Measurements from ENCODE around the gene LDLRAD4.
A peak's percentile ranks its signal among the peaks of the same experiment; 100 is the strongest.
"Not testable (repeated sequence)": the region's sequence is repeated elsewhere in the genome, so short reads cannot be mapped to it uniquely, and the experiment has no call there.

Gene LDLRAD4

GRCh38 chr18:13587477-13587876 is 368.9 kb downstream of the LDLRAD4 start:
- no peak for DNase-seq

GRCh38 chr18:13587937-13588336 is 369.4 kb downstream of the LDLRAD4 start:
- no peak for DNase-seq

GRCh38 chr18:13589316-13589715 is 370.8 kb downstream of the LDLRAD4 start:
- no peak for DNase-seq

- no peak for DNase-seq
These were observed 371.4 kb downstream of the LDLRAD4 start for GRCh38 chr18:13589943-13590342.

- DNase-seq: no peak
These were observed 373.7 kb downstream of the LDLRAD4 start for GRCh38 chr18:13592246-13592645.

GRCh38 chr18:13594551-13594950 is 376.0 kb downstream of the LDLRAD4 start:
- DNase-seq: no peak

- no peak for DNase-seq
These were observed 378.5 kb downstream of the LDLRAD4 start for GRCh38 chr18:13597068-13597467.

- no peak for DNase-seq
These were observed 380.0 kb downstream of the LDLRAD4 start for GRCh38 chr18:13598591-13598990.

DNA sequence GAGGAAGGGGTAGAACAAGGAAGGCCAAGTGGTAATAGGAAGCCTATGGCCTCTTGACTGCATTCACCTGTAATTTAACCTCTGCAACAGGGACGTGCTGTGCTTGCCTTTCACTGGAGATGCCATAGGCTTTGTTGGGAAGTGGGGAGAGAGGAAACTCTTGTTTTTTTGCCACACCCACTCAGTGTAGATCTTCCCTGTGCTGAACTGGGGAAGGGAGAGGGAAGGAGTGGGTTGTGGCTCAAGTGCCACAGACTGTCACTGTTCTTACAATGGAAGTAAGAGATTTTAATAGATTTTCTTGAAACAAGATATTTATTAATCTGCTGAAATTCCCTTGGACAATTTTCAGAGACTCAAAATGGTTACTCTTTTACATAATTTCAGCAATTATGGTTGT is 380.5 kb downstream of the LDLRAD4 start:
- DNase-seq: no peak

DNA sequence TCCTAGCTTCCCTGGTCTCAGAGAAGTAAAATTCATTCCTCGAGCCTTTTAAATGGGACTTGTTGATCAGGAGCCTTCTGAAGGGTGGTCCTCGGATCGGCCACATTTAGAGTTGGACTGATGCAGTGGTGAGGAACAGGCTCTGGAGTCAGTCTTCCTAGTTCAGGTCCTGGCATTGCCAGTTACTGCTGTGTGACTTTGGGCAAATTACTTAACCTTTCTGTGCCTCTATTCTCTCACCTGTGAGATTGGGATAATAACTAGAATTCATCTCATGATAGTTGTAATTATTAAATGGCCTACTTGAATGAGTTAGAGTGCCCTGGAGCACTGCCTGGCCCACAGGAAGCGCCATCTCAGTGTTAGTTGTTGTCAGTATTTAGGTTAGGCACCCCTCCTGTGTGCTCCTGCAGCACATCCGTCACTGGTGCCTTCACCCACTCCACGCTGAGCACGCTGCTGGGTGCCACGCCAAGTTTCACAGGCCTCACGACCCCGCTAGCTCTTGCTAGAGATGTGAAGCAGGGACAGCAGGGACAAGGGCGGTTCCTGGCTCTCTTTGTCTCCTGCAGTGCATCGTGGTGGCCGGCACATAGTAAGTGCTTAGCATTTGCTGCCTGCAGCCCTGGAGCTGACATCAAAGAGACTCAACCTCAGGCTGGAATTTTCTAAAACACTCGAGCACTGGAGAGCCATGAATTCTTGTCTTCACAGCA is 384.9 kb downstream of the LDLRAD4 start:
- DNase-seq: no peak

GRCh38 chr18:13604786-13605185 is 386.2 kb downstream of the LDLRAD4 start:
- no peak for DNase-seq

GRCh38 chr18:13605477-13605876 is 386.9 kb downstream of the LDLRAD4 start:
- DNase-seq: no peak

- DNase-seq: no peak
These were observed 387.3 kb downstream of the LDLRAD4 start for GRCh38 chr18:13605901-13606300.

- DNase-seq: no peak
These were observed 388.2 kb downstream of the LDLRAD4 start for GRCh38 chr18:13606604-13607254.

- DNase-seq: not testable (repeated sequence)
These were observed 389.5 kb downstream of the LDLRAD4 start for GRCh38 chr18:13608024-13608562.

GRCh38 chr18:13608791-13609532 is 390.4 kb downstream of the LDLRAD4 start:
- no peak for DNase-seq

DNA sequence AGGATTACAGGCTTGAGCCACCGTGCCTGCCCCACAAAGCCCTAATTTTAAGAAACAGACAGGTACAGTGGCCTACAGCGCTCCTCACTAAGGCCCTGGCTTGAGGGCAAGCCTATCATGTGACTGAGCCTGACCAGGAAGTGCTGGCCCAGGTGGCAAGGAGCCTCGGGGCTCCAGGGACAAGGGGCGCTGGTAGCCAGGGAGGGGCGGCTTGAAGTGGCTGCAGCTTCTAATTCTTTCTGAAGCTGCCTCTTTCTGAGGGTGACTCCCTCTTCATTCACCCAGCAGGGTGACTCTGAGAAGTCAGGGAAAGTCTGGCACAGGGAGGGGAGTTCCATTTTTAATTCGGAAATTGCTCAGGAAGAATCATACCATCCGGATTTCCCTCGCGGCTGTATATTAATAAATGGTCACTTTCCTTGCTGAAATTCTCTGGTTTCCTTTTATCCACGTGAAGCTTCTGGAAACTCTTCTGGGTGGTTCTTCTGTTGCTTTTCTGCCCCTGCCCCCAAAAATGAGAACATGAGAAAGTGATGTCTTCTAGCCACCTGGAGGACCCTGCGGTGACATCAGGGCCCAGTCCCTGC is 392.1 kb downstream of the LDLRAD4 start:
- DNase-seq: no peak

DNA sequence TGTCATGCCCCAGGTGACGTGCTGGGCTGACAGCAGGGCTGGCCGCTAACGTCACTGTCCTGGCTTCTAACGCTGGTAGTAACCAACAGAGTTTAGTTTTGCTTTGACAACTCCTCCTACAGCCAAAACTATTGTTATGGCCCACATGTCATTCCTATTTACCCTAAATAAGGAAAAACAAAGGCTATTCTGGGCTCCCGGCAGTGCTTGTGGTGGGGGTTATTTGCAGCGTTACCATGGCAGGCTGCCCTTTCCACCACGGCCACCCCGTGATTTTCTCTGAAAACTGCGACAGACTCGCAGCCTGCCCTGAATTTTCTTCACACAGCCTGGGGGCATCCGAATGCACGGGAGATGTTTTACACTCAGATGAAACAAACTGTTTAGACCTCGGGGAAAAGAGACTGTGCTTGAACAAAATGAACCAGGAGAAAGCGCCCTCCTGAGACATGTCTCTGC is 392.6 kb downstream of the LDLRAD4 start:
- peak; percentile 73 for DNase-seq

DNA sequence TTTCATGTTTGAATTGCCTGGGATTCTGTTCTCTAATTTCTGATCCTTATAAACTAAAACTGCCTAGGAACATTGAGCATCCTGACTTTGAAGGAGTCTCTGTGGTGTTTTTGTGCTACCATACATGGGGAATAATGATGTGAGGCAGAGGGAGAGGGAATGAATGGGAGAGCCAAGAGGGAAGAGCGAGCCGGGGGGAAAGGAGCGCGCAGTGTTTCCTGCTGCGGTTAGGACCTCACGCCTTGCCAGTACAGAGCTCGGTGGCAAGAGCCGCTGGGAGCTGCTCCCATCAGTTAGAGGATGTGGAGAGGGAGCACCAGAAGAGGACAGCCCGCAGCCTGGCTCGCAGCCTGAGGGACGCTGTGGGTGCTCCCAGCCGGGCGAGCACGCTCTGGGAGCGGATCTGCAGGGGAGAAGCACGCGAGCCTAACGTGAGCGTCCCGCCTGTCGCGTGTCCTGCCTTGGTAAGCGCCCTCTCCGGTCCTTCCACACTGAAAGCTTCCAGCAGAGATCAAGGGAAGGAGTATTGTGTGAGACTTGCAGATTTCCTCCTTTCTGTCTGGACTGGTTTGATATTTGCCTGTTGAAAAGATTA is 393.1 kb downstream of the LDLRAD4 start:
- DNase-seq: no peak

DNA sequence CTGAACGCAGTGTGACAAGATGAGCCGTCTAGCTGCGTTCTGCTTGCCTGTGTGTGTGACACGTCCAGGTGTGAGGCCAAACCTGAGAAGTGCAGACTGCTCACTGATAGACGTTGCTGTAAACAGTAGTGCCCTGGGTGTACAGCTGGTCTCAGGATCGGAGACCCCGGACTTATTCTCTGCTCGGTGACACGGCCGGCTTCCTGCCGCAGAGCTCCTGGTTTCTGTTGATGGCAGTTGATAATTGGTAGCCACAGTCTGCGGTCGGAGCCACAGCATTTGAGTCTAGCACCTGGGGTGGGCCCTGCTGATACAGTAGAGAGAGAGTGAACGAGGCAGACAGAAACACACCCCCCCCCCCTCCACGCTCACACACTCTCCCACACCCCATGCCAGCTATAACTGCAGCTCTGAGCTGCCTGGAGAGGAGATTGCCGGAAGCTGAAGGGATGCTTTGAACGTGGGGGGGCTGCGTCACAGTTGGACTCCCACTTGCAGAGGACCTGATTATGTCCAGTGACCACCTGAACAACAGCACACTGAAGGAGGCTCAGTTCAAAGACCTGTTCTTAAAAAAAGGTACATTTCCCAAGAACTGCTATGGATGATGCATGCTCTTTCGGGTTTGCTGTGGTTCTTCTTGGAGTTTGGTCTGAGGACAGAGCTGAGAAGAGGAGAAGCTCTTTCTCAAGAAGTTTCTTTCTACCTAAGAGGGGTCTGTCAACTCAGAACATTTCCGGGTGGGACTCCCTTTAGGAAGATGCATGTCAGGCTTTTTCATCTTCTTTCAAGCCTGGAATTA is 393.8 kb downstream of the LDLRAD4 start:
- DNase-seq: no peak

DNA sequence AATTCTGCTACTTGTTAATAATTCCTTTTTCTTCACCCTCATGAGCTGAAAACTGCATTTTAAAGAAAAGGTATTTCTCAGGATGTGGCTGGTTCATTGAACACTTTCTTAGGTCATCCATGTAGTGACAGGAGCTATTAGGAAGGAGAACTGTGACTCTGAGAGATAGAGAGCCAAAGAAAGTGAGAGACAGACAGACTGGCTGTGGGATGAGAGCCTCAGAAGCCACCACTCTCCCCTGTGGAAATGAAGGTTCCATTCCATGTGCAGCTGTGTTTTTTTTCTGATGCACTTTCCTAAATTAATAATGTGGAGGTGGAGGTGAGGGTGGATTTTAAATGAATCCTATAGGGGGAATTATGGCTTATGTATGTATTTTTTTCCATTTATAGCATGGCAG is 394.5 kb downstream of the LDLRAD4 start:
- DNase-seq: no peak

Data from COR-L47 (cell line).